Kidney capillary endothelial cell (primary cell): ENCODE measurements around the gene PBRM1.
A peak's percentile ranks its signal among the peaks of the same experiment; 100 is the strongest.

Experiments
- DNase-seq: peaks from one replicate; pipeline ENCODE4 v3.0.0-alpha.2; 2018; ENCODE audit warnings: low spot score

The PBRM1 gene

DNA sequence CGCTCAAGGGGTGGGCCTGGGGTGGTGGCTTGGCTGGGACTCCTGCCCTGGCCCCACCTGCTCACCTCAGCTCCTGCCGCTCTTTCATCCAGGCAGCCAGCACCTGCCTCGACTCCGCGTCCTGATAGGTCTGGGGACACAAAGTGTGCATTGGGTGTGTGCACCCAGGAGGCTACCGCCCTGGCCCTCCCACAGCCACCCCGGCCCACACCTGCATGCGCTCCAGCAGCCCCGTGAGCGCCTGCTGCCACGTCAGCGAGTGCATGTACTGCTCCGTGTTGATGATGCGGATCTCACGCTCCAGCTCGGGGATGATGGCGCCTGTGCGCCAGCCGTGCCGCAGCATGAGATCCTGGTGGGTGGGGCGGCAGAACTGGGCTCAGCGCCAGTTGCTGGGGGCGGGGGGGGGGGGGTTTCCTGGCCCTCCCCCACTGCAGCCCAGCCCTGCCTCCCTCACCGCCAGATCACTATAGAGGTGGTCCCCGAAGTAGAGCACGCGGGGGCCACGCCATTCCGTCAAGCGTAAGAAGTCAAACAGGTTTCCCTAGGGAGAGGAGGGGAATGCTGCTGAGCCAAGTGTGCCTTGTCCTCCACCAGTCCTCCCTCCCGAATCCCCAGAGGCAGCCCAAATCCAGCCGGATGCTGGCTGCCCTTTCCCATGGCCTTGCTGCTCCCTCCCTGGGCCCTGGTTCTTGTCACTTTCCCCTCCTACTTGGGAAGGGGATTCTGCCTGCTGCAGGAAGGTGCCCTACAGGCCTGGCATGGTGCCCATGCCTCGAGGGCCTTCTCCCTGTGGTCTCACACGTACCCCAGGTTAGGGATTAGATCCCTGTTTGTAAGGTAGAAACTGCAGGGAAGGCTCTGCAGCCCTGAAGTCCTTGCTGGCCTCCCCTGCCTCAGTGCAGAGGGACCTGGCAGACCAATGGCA, 160.7 kb downstream of the PBRM1 start:
- DNase-seq = peak; percentile 43

DNA sequence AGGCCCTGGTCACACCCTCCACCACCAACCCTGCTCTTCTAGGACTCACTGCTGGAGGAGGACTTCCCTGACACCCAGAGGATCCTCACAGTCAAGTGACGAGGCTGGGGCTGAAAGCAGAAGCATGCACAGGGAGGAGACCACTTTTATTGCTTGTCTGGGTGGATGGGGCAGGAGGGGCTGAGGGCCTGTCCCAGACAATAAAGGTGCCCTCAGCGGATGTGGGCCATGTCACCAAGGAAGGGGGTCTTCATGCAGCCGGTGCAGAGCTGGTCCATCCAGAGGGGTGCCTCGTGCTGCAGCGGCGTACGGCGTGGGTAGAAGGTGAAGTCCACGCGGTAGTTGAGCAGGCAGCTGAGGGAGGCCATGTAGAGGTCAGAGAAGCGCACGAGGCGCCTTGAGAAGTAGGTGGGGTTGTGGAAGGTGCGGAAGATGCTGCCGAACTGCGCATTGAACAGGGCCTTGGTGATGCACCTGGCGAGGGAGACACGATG, 161.4 kb downstream of the PBRM1 start:
- no peak for DNase-seq

DNA sequence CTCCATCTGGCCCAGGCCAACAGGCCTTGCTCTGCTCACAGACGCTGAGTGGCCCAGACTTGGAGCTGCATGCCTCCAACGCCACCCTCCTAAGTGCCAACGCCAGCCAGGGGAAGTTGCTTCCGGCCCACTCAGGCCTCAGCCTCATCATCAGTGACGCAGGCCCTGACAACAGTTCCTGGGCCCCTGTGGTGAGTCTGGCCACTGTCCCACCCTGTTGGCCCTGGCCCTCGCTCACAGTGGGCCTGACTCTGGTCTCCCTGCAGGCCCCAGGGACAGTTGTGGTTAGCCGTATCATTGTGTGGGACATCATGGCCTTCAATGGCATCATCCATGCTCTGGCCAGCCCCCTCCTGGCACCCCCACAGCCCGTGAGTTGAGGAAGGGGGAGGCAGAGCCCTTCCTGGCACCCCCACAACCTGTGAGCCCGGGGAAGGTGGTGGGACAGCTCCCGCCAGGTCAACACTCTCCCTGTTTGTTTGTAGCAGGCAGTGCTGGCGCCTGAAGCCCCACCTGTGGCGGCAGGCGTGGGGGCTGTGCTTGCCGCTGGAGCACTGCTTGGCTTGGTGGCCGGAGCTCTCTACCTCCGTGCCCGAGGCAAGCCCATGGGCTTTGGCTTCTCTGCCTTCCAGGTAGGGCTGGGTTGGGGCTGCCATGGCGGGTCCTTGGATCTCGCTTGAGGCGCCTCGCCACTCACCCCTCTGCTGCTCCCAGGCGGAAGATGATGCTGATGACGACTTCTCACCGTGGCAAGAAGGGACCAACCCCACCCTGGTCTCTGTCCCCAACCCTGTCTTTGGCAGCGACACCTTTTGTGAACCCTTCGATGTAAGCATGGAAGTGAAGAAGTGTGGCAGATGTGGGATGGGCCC, 162.1 kb downstream of the PBRM1 start:
- no peak for DNase-seq

DNA sequence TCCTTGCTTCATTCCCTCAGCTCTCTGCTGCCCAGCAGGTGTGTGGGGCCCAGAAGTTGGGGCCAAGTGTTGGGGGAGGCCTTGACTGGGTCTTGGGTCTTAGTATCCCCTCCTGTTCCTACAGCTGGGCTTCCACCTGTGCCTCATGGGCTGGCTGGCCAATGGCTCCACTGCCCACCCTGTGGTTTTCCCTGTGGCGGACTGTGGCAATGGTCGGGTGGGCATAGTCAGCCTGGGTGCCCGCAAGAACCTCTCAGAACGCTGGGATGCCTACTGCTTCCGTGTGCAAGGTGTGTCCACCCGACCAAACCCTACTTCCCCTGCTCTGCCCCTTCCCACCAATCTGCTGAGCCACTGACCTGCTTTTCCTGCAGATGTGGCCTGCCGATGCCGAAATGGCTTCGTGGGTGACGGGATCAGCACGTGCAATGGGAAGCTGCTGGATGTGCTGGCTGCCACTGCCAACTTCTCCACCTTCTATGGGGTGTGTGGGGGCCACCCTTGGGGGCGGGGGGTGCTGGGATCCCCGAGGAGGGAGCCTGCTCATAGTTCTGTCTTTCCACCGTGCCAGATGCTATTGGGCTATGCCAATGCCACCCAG, 163.0 kb downstream of the PBRM1 start:
- DNase-seq = no peak

DNA sequence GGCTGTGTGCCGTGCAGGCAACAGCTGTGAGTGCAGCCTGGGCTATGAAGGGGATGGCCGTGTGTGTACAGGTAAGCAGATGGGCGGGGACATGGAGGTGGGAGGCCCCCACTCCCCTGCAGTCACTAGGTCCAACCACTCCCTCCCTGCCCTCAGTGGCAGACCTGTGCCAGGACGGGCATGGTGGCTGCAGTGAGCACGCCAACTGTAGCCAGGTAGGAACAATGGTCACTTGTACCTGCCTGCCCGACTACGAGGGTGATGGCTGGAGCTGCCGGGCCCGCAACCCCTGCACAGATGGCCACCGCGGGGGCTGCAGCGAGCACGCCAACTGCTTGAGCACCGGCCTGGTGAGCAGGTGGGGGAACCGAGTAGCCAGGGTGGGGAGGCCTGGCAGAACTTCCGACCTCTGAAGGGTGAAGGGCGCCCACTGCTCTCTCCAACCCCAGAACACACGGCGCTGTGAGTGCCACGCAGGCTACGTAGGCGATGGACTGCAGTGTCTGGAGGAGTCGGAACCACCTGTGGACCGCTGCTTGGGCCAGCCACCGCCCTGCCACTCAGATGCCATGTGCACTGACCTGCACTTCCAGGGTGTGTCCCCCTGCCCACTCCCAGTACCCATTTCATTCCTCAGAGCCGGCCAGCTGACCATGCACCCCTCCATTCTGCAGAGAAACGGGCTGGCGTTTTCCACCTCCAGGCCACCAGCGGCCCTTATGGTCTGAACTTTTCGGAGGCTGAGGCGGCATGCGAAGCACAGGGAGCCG, 163.6 kb downstream of the PBRM1 start:
- no peak for DNase-seq

DNA sequence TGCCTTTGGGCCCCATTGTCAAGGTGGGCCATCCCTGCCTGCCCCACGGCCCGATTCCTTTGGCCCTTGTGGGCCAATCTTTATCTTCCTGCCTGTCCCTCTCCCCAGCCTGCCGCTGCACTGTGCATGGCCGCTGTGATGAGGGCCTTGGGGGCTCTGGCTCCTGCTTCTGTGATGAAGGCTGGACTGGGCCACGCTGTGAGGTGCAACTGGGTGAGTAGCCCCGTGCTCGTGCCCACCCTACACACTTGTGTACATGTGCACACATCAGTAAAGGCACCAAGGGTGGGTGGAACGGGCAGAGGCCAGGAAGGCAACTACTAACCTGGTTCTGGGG, 164.3 kb downstream of the PBRM1 start:
- no peak for DNase-seq

DNA sequence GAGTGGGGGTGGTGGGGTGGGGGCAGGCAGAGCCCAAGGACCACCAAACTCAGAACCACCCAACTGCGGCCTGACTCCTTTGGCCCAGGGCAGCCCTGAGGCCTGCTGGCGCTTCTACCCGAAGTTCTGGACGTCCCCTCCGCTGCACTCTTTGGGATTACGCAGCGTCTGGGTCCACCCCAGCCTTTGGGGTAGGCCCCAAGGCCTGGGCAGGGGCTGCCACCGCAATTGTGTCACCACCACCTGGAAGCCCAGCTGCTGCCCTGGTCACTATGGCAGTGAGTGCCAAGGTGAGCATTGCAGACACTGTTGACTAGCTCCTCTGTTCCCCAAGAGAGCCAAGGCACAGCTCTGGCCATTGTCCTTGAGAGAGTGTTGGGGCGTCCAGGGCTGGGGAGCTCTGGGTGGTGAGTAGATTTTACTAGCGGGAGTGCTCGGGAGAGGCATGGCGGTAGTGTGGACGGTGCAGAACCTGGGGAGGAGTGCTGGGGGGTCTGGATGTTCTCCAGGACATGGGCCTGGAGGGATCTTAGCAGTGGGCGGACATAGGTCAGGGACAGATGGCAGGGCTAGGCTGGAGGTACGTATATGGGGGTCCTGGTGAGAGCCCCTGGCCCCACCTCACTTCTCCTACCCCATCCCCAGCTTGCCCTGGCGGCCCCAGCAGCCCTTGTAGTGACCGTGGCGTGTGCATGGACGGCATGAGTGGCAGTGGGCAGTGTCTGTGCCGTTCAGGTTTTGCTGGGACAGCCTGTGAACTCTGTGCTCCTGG, 164.8 kb downstream of the PBRM1 start:
- DNase-seq = no peak

DNA sequence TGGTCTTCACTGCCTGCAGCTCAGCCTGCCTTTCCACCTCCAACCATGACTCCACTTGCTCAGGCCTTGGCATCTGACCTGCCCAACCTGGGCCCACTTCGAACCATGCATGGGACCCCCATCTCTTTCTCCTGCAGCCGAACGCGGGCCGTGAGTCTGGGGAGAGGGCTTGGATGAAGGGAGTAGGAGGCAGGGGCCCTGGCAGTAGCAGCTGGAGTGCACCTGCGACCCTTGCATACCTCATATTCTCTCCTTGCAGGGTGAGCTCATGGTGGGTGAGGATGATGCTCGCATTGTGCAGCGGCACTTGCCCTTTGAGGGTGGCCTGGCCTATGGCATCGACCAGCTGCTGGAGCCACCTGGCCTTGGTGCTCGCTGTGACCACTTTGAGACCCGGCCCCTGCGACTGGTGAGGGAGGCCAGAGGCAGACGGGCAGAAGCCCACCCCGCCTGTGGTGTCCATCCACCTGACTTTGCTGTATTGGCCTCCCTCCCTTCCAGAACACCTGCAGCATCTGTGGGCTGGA, 165.5 kb downstream of the PBRM1 start:
- DNase-seq = no peak

DNA sequence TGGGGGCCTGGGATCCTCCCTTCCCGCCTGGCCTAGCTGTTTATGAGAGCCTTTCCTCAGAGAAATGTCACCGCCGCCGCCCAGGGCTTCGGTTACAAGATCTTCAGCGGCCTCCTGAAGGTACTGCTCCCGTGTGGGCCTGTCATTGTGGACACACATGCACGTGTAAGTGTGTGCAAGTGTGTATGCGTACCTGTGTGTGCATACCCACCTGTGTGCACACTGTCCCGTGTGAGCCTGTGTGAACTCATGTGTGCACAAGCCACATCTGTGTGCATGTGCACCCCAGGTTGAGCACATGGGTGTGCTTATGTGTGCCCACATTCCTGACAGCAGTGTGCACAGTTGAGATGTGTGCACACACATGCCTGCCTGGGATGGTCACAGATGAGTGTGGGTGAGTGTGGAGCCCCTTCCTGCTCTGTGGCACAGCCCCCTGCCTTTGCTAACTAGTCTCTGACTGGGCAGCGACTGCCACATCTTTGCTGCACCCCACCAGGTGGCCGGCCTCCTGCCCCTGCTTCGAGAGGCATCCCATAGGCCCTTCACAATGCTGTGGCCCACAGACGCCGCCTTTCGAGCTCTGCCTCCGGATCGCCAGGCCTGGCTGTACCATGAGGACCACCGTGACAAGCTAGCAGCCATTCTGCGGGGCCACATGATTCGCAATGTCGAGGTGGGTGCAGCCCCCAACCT, 166.1 kb downstream of the PBRM1 start:
- no peak for DNase-seq

DNA sequence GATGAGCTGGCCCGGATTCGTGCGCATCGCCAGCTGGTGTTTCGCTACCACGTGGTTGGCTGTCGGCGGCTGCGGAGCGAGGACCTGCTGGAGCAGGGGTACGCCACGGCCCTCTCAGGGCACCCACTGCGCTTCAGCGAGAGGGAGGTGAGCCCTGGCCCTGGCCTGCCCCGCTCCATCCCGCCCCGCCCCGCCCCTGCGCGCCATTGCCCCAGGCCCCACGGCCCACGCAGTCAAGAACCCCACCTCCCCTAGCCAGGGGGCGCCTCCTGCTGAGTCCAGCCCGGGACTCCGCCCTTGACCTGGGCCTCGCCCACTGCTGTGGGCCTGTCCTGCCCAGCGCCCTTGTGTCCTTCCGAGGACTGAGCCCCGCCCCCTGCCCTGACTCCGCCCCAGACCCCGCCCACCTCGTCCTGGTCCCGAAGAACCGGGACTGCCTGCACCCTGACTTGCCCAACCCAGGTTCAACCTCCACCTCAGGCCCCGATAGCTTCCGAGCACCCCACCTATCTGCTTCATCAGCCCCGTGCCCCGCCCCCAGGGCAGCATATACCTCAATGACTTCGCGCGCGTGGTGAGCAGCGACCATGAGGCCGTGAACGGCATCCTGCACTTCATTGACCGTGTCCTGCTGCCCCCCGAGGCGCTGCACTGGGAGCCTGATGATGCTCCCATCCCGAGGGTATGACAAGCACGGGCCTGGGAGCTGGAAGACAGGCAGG, 166.8 kb downstream of the PBRM1 start:
- DNase-seq = no peak

DNA sequence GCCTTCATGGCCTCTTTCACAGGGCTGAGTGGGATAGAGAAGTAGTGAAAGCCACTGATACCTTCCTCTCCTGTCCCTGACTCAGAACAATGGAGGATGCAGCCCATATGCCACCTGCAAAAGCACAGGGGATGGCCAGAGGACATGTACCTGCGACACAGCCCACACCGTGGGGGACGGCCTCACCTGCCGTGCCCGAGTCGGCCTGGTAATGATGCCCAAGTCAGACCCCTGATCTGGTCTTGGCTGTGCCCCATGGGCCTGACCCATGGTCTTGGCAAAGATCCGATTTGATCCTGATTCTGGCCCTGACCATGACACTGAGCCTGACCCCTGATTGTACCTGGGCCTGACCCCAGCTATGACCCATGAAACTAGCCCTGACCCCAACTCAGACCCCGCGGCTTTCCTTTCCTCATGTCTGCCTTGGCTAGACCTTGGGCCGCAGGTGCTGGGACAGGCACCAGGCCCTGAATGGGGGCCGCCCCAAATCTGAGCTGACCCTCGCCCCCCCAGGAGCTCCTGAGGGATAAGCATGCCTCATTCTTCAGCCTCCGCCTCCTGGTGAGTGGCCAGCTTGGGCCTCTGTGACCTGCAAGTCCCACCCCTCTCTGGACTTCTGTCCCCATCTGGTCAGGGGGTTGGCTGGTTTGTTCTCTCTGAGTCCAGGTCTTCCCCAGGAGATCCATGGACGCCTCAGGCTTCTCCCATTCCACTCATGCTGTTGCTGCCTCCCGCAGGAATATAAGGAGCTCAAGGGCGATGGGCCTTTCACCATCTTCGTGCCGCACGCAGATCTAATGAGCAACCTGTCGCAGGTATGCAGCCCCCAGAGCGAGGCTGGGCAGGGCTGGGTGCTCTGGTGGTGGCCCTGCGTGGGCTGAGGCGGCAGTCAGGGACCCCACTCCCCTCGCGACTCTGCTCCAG, 167.7 kb downstream of the PBRM1 start:
- no peak for DNase-seq

DNA sequence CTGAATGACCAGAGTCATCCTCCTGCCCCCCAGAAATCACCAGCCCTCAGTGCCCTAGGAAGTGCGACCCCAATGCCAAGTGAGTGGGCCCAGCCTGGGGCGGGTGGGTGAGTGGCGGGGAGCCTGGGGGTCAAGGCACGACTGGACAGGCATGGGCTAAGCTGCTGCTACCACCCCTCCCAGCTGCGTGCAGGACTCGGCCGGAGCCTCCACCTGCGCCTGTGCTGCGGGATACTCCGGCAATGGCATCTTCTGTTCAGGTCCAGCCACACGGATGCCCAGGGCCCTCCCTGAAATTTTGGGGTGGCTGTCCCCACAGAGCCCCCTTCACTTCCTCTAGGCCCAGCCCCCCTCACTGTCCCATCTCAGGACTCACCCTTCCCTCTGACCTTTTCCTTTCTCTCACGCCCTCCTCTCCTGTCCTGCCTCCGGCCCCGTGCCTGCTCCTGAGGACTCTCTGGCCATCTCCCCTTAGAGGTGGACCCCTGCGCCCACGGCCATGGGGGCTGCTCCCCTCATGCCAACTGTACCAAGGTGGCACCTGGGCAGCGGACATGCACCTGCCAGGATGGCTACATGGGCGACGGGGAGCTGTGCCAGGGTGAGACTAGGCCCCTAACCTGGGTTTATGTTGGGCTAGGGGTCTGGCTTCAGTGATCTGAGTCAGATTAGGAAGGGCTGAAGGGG, 169.1 kb downstream of the PBRM1 start:
- no peak for DNase-seq

DNA sequence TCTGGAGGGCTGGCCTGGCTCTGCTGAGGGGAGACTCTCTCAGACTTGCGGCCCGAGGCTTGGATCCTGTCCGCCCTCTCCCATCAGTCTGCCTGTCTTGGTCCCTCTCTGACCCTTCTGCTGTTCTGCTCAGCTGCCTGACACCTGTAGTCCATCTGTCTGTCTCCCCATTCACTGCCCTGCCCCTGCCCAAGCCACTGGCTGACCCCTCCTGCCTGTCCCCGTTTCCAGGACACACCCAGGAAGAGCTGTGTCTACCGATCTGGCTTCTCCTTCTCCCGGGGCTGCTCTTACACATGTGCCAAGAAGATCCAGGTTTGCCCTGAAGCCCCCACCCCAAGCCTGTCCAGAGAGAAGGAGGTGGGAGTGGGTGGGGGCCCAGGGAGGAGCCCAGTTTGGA, 170.5 kb downstream of the PBRM1 start:
- DNase-seq = no peak

DNA sequence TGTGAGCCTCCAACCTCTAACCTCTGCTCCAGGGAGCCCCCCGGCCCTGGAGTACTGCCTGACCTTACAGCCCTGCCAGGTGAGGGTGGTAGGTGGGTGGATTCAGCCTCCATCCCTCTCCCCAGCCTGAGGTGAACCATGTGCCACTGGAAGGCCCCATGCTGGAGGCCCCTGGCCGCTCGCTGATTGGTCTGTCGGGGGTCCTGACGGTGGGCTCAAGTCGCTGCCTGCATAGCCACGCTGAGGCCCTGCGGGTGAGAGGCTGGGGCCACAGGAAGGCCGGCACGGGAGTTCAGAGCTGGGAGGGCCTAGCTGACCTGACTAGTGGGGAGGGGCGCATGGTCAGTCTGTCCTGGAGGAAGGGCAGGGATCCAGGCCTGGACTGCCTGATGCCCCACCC, 171.1 kb downstream of the PBRM1 start:
- DNase-seq = no peak

DNA sequence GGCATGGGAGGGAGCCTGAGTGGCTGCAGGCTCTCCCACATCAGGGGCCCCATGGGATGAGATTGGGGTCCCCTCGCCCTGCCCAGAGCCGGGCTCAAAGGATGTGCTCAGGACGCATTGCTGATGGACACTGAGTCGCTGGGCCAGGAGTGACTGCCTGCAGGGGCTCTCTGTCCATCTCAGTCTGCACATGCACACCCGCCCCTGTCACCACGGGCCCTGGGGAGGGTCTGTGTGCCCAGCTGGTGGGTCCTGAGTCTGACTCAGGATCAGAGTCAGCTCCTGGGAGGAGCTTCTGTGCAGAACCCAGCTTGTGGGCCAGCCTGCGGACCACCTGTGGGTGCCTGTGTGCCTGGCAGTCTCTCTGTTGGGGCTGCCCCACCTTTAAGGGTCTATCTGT, 172.4 kb downstream of the PBRM1 start:
- DNase-seq = no peak

DNA sequence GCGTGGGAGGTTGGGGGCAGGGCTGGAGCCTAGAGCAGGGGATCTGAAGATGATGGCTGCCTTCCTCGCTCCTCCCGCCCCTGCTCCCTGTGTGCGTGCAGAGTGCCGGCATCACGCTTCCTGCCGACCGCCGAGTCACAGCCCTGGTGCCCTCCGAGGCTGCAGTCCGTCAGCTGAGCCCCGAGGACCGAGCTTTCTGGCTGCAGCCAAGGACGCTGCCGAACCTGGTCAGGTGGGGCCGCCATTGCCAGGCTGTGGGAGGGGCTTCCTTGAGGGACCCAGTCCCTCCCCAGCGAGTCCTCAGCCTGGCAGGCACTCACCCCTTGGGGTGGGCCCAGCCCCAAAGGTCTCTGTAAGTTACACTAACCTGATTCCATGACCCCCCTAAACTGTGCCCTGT, 173.0 kb downstream of the PBRM1 start:
- DNase-seq = no peak

DNA sequence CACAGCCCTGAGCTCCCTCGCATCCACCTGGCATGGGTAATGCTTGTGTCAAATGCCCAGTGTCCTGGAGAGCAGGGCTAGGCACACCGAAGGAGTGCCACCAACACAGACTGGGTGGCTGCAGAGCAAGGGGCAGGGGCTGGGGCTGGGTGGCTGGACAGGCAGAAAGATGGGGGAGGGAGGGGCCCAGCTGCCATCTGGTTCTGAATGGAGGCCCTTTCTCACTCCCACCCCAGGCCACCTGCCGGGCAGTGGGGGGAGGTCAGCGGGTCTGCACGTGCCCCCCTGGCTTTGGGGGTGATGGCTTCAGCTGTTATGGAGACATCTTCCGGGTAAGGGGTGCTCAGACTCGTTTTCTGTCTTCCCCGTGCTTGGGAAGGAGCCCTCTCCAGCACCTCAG, 173.6 kb downstream of the PBRM1 start:
- no peak for DNase-seq

DNA sequence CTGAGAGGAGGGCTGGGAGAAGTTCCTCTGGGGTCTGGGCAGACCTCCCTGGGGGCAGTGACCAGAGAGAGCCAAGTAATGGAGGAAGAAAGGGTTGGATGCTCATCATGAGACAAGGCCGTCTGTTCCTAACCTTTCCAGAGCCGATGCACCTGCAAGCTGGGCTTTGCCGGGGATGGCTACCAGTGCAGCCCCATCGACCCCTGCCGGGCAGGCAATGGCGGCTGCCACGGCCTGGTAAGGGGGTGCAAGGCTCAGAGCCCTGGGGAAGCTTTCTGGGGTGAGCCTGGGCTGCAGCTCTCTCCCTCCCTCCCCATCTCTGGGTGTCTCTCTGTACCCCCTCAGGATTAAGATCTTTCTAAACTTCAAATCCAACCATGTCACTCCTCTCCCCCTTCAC, 174.2 kb downstream of the PBRM1 start:
- no peak for DNase-seq
